NCI-H128 (cell line): Measurements from ENCODE around the gene GRID1.

ENCODE experiments used
- DNase-seq: peaks from one replicate; lab custom pipeline; 2025; ENCODE audit not compliant: unreplicated experiment; lab: John Stamatoyannopoulos, UW

GRID1 gene

DNA sequence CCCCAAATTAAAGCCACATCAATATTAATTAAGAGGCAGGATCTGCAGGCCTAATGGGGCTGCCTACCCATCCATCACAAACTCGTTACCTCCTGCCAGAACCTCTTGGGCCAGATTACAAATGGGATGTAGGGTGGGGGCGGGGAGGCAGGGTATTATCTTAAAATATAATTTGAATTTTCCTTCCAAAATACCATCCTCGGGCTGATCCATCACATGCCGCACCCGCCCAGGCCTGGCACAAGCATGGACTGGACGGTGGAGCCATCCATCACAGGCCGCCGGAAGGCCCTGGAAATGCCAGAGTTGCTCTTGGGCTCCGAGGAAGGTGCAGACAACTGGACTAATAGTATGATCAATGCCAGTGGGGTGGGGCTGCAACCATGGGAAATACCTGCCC, 212.8 kb downstream of the GRID1 start:
- no peak for DNase-seq

DNA sequence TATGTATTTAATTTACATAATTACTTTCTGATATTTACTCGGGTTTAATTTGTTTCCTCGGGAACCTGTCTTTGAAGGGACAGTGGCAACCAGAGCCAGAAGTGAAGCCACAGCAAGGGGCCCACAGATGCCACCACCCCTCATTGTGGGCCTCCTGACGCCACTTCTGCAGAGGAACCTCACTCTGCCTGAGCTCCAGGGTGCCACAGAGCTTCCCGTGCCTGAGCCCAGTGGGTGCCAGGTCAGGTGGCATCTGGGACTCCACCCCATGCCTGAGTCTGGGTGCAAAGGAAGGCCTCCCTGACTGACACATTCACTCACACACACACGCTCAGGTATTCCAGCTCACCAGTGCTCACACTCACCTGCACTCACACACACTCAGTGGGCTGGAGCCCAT, 213.7 kb downstream of the GRID1 start:
- no peak for DNase-seq

DNA sequence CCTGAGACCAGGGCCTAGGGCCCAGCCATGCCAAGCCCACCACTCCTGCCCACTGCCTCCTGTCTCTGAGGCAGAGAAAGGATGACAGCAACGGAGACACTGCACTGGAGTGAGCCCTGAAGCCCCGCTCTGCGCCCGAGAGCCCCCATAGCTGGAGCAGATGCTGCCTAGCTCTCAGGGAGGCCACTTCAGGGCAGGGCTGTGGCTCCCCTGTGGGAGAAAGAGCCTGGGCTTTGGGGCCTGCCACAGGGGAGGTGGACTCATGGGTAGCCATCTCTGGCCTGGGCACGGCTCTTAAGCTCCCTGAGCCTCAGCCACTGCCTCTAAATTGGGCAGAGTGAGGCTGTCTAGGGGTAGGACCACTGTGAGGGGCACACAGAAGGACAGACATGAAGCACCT, 214.2 kb downstream of the GRID1 start:
- DNase-seq = no peak

DNA sequence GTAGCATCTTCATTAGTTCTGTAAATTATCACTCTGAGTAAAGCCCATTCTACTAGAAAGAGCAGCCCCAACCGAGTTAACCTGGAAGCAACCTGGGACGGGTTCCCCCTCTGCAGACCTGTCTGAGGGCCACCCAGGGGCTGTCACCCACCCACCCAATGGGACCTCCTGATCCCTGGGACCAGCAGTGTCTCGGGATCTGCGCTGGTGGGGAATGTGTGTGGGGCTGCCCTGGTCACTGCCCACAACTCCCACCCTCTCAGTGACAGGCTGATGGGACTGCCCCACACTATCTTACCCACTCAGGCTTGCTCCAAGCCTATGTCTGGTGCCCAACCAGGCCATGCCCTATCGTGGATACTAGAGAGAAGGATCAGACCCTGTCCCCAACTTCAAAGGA, 215.0 kb downstream of the GRID1 start:
- no peak for DNase-seq

DNA sequence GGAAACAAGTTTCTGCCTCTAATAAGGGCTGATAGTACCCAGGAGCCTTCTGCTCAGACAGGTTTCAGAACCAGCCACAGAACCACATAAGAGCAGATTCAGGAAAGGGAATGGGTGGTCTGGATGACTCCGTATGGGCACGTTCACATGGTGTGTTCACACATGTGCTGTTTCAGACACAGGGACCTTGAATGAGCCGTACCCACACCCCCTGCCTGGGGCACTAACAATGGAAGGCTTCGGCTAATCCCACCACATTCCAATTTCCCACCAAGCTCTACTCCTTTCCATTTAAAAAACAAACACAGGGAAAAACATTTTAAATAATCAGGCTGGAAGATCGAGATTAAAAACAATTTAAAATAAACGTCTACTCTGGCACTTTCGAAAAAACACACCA, 217.3 kb downstream of the GRID1 start:
- DNase-seq = no peak

DNA sequence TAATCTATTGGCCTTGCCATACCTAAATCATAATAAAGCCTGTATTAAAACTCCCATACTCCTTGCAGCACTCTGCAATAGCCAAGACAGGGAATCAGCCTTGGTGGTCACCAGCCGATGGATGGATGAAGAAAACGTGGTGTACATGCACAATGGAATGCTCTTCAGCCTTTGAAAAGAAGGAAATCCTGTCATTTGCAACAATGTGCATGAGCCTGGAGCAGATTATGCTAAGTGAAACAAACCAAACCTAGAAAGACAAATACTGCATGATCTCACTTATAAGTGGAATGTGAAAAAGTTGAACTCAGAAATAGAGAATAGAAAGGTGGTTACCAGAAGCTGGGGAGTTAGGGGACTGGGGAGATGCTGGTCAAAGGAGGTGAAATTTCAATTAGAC, 218.5 kb downstream of the GRID1 start:
- DNase-seq = no peak

DNA sequence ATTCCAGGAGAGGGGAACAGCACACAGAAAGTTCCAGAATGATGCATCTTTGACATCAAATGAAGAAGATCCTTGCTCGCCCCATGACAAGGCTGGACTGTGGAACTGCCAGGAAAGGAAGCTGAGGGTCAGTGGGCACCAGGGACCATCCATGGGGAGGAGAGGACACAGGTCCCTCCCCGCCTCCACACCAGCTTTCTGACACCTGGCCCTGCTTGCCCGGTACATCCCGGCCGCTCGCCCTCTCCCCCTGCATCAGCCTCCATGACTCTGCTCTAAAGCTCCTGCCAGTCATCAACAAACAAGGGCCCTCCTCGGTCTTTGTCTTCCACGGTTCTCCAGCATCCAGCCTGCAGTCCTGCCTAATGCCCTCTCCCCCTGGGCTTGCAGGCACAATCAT, 222.3 kb downstream of the GRID1 start:
- no peak for DNase-seq

DNA sequence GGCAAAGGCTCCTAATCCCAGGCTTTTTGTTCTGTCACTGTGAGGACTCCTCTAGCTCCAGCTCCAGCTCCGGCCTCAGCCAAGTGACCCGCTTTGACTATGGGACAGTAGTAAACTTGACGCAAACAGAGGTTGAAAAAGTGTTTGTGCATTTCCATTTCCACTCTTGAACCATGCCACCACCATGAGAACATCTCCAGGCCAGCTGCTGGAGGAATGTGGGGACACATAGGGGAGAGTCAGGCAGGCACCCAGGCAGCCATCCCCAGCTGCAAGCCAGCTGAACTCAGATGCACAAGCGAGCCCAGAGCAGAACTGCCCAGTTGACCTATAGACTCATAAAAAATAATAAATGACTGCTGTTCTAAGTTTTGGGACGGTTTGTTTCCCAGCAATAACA, 224.7 kb downstream of the GRID1 start:
- DNase-seq = no peak

DNA sequence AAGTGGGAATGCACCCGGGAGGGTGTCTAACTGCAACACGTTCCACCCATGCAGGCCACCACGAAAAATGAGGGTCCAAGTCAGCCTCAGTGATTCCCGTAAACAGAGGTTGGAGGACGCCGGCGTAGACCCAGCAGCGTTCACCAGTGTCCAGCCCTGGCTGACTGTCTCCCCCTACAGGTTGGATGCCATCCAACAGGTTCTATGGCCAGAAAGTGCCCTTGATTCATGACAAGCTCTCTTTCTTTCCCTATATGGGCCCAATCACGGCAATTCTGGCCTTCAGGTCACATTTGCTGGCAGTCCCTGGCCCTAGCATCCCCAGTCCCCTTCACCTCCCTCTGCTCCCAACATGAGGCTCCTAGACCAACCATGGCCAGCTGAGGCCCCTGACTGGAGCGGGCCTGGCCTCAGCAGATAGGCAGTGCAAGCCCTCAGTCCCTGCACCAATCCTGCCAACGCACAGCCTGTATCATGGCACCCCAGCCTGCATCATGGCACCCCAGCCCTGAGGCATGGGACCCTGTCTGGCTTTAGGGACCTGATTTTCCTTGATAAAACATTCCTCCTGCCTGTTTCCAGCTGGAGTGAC, 227.4 kb downstream of the GRID1 start:
- DNase-seq = no peak

DNA sequence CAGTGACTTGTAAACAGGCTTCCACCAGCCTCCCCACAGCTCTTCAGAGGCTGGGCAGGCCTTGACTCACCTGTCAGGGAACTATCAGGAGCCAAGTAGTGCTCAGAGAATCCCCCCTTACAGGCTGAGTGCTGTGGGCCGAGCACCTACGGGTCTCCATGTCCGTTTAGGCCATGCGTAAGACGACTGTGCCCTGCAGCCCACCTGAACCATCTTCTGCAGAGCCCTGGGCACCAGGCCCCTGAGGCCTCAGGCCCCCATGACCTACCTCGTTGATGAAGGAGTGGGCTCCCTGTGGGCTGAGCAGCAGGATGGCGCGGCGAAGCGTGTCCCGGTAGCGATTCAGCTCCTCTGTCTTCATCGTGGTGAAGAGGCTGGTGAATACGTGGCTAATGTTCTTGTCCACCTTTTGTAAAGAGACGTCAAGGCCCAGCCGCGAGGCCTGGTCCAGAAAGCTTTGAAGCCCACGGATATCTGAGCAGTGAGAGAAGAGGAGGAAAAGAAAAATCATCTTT, 228.0 kb downstream of the GRID1 start:
- DNase-seq = no peak

DNA sequence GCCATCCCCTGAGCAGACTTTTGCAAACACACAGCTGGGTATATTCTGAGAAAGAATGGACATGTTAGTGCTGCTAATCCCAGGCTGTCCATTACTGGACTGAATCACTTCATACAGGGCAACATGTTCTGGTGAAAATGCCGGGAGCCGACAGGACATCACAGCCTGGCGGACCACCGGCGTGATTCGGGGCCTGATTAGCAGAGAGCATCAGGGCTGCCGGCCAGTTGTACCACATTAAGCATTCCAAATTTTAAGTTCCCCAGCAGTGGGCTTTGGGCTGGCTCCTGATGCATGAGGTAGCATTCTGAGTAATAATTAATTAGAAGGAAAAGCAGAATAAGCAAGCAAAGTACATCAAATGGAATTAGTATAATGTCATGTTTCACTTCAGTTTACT, 229.0 kb downstream of the GRID1 start:
- no peak for DNase-seq

DNA sequence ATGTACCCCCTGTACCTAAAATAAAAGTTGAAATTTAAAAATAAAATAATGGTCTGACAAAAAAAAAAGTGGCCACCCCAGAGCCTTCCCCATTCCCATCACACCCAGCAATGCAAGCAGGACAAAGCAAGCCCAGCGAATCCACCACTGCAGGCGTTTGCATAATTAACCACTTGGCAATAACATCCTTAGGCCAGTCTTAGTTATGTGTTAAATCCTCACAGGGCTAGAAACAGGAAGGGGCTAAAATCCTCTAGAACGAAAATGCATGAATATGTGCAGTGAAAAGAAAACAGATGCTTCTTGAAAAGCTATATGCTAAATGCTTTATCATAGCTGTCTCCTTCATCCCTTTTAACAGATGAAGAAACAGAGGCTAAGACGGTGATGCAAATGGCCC, 229.7 kb downstream of the GRID1 start:
- no peak for DNase-seq

DNA sequence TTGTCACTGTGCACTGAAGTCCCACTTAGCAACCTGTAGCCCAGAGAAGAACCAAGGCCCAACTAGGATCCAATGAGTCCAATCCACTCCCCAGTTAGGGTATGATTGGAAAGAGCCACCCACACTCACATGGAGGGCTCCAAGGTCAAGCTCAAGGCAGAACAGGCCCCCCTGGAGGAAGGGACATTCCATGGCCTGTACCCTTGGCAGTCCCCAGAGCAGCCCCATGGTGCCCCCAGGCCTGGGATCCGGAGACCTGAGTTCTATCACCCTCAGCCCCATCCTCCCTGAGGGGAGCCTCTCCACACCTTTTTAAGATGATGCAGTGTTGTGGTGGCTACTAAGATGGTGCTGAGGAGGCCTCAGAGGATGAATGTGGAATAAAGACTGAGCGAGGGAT, 231.4 kb downstream of the GRID1 start:
- DNase-seq = no peak

DNA sequence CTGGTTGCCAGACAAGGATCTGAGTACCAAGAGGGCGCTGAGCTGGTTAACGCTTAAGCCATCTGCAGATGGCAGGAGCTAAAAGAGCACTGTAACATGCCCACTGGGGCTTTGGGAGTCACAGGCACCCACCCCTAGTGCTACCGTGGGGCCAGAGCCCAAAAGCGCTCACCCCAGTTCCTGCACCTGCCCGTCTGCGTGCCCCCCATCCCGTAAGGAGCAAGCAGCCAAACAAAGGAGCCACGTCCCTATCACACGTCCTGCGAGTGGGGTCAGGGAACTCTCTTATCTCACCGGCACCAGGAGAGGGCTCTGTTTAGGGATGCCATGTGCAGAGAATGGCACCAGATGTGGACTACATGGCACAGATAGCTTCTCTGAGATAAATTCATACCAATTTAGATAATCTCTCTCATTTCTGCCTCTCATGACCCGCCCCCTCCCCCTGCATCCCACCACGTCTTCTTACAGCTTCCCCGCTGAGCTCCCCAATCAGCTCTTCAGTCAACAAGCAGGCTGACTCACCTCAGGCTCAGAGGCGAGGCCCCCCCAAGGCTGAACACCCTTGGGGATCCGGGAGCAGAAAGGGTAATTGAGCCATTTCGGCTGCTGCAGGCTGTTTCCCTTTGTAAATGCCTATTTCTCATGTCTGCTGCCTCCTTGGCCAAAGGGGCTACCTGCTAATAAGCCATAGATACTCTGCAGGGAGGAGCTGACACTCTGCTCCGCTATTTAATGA, 235.7 kb downstream of the GRID1 start:
- no peak for DNase-seq

DNA sequence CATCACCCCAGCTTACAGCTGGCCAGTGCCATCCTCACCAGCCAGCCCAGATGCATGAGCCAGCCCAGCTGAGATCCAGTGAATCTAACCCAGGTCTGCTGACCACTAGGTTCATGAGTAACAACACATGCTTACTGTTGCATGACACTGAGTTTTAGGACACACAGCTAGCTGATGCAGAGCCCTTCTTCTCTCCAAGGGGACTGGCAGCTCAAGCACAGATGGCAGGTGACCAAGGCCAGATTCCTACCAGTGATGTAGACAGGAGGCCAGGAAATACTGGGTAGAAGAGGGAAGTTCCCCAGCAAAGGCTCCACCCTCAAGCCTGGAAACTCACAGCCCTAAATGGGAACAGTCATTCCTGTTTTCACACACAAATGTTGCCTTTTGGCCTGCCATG, 236.6 kb downstream of the GRID1 start:
- DNase-seq = no peak

DNA sequence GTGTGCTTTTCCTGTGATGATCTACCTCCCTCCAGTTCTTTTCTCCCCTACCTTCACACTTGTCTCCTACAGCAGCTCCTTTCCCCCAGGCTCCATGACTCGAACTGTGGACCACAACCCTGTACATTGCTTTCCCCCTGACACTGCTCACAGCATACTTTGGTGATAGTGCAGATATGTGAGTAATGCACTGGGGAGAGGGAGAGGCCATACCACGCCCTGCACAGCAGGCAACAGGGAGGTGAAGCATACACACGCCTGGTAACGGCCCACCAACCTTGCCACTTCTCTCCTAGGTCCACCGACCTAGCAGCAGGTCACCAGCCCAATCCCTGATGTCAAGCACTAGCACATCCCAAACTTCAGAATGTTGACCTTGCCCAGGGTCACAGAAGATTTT, 238.2 kb downstream of the GRID1 start:
- no peak for DNase-seq

DNA sequence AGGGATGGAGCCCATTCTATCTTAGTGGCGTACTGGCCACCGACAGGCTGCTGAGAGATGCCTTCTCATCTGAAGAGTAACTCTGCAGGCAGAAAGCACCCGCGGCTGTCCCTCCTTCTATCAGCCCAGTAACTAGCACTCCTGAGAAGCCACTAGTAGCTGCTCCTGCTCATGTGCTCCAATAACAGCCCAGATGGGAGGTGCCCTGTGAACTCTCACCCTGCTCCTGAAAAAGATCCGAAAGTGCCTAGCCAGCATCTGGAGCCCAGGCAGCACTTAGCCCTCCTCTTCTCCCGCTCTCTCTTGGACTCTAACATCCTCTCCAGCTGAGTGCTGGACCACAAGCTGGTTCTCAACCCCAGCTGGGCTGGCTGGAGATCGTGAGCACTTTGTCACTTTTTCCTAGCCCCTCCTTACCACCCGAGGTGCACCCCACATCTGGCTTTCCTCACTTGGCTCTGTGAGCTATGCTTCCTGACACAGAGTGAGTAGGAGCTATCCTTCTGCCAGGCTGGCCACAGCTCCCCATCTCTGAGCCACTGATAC, 239.2 kb downstream of the GRID1 start:
- no peak for DNase-seq

DNA sequence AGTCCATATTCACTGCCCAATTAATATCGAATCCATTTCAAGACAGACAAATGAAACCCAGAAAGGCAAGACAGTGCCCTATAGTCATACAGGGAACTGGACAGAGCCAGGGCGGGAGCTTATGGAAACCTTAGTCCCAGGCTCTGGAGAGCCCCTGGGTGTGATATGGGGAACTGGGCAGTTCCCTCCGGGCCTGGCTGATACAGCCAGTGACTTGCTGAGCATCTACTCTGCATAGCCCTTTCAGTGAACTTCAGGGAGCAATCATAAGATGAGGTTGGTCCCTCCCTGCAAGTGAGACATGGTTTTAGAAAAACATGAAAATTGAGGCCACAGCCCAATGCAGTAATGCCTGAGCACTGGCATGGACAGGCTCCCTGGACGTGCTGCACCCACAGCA, 241.9 kb downstream of the GRID1 start:
- DNase-seq = no peak

DNA sequence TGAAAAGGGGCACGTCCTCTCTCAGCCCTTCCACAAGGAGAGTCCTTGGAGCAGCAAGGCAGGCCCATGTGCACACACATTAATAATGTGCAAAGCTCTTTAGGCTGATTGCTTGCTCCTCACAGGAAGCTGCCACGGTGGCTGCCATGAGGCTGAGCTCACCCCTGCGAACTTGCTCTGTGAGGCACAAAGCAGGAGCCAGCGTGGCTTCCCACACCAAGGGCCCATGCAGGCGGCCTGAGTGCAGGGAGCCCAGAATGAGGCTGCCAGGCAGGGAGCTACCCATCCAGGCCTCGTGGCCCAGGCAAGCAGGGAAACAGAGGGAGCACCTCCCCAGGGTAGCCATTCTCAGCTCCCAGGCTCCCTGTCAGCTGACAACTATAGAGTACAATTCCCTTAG, 242.9 kb downstream of the GRID1 start:
- no peak for DNase-seq

DNA sequence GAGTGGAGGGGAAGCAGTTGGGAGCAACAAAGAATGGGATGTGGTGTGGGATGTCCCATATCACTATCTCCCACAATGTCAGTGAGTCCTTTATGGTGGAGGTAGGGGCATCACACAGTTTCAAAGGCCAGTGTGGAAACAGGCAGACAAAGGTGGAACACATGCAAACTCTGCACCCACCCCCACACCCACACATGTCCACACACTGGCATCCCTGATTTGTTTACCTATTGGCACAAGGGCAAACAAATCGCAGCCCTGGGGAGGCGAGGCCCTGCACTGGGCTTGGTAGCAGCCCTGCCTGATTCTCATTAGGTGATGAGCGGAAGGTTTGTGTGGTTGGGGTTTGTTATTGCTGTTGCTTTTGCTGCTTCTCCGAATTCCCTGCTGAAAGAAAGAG, 243.3 kb downstream of the GRID1 start:
- no peak for DNase-seq

DNA sequence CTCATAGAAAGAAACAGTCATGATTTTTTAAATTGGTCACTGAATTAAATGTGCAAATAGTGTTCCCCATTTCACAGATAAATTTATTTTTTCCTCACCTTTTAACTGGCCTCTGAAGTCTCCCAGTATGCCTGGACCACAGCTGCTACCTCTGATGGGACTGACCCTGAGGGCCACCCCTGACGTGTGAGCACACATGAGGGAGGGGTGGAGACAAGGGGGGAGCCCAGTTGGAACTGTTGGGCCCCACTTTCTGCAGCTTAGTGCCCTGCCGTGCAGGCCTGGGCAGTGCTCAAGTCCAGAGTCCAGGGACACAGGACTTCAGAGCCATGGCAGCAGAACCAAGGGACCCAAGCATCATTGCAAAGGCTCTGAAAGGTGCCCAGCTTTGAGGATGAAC, 243.9 kb downstream of the GRID1 start:
- DNase-seq = no peak

DNA sequence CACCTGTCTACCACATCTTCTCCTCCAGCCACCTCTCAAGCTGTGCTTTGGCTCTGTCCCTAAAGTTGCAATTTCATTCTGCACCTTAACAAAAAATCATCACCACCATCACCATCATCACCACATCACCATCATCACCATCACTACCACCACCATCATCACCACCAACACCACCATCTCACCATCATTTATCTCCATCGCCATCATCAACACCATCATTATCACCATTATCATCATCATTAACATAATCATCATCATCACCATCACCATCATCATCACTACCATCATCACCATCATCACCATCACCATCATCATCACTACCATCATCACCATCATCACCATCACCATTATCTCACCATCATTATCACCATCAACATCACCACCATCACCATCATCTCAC, 245.4 kb downstream of the GRID1 start:
- no peak for DNase-seq

DNA sequence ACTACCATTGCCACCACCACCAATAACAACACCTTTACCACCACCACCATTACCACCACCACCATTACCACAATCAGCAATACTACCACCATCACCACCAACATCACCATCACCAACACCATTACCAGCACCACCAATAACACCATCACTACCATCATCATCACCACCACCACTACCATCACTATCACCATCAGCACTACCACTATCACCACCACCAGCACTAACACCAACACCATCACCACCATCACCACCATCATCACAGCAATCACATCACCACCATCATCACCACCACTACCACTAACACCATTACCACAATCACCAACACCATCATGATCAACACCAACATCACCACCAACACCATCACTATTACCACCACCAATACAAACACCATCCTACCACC, 249.5 kb downstream of the GRID1 start:
- DNase-seq = no peak
